ENCODE data around the gene GPA33. TPM values are rescaled to one million over a fixed set of nuclear protein-coding genes. Genes with fewer than 3 reads are reported as not detected.

The GPA33 gene
- total RNA-seq, 1 donor from 2014 or later, result not detected

- no peak for TF ChIP-seq CTCF (IDR thresholded peaks at IDR 0.05)
- no peaks in the 10 kb centered on the region for H3K9me3 Mint-ChIP-seq (ENCODE audit: unreplicated experiment)
- no peak overlapping the region for H3K4me3 Mint-ChIP-seq (ENCODE audit: unreplicated experiment)
- H3K4me1 Mint-ChIP-seq (ENCODE audit: unreplicated experiment), result peaks cover 21% of the 10 kb centered on the region
- H3K36me3 Mint-ChIP-seq (ENCODE audit: unreplicated experiment), result no peaks in the 10 kb centered on the region
- H3K27me3 Mint-ChIP-seq (ENCODE audit: unreplicated experiment), result peaks cover 17% of the 10 kb centered on the region
- no peak for DNase-seq (ENCODE audit: extremely low spot score, unreplicated experiment)
- no peak overlapping the region for H3K27ac Mint-ChIP-seq (ENCODE audit: unreplicated experiment)
Observed at GRCh38 chr1:167089939-167090313, 251 bp downstream of the GPA33 start.

- Mint-ChIP-seq H3K27ac (ENCODE audit: unreplicated experiment) (no peak overlapping the region), H3K36me3 (ENCODE audit: unreplicated experiment) (no peaks in the 10 kb centered on the region), H3K4me1 (ENCODE audit: unreplicated experiment) (peaks cover 10% of the 10 kb centered on the region), H3K4me3 (ENCODE audit: unreplicated experiment) (no peak overlapping the region), H3K27me3 (ENCODE audit: unreplicated experiment) (peaks cover 17% of the 10 kb centered on the region), H3K9me3 (ENCODE audit: unreplicated experiment) (no peaks in the 10 kb centered on the region)
- no peak for TF ChIP-seq CTCF (IDR thresholded peaks at IDR 0.05)
- DNase-seq (ENCODE audit: extremely low spot score, unreplicated experiment), result no peak
Observed at GRCh38 chr1:167088746-167089417, 1.3 kb downstream of the GPA33 start.

DNA sequence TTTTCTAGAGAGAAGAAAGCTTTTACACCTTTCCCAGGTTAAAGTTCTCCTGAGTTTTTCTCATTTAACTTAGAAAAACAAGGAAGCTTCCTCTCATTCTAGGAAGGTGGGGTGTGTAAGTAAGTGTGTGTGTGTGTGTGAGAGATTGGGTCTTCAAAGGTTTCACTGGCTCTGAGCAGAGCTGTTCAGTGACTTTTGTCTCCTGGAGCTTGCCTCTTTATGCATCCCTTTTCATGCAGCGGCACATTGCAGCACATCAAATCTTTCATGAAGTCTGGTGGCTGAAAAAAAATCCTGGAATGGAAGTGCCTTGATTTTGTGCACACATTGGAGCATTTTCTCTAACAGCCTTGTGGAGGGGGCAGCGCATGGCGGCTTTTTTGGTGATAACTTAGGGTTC lies 3.4 kb downstream of the GPA33 start:
- Mint-ChIP-seq H3K9me3 (ENCODE audit: unreplicated experiment) (no peaks in the 10 kb centered on the region), H3K4me1 (ENCODE audit: unreplicated experiment) (no peaks in the 10 kb centered on the region), H3K27me3 (ENCODE audit: unreplicated experiment) (peaks cover 20% of the 10 kb centered on the region), H3K36me3 (ENCODE audit: unreplicated experiment) (no peaks in the 10 kb centered on the region), H3K4me3 (ENCODE audit: unreplicated experiment) (no peak overlapping the region), H3K27ac (ENCODE audit: unreplicated experiment) (no peak overlapping the region)
- TF ChIP-seq CTCF (IDR thresholded peaks at IDR 0.05), result no peak
- no peak for DNase-seq (ENCODE audit: extremely low spot score, unreplicated experiment)

- H3K9me3 Mint-ChIP-seq (ENCODE audit: unreplicated experiment), result no peaks in the 10 kb centered on the region
- no peaks in the 10 kb centered on the region for H3K36me3 Mint-ChIP-seq (ENCODE audit: unreplicated experiment)
- no peak for TF ChIP-seq CTCF (IDR thresholded peaks at IDR 0.05)
- no peaks in the 10 kb centered on the region for H3K4me1 Mint-ChIP-seq (ENCODE audit: unreplicated experiment)
- DNase-seq (ENCODE audit: extremely low spot score, unreplicated experiment), result no peak
- peaks cover 26% of the 10 kb centered on the region for H3K27me3 Mint-ChIP-seq (ENCODE audit: unreplicated experiment)
- no peak overlapping the region for H3K27ac Mint-ChIP-seq (ENCODE audit: unreplicated experiment)
- no peak overlapping the region for H3K4me3 Mint-ChIP-seq (ENCODE audit: unreplicated experiment)
Observed at GRCh38 chr1:167086033-167086432, 4.1 kb downstream of the GPA33 start.

- Mint-ChIP-seq H3K27me3 (ENCODE audit: unreplicated experiment) (peaks cover 36% of the 10 kb centered on the region), H3K36me3 (ENCODE audit: unreplicated experiment) (no peaks in the 10 kb centered on the region), H3K9me3 (ENCODE audit: unreplicated experiment) (no peaks in the 10 kb centered on the region), H3K4me1 (ENCODE audit: unreplicated experiment) (no peaks in the 10 kb centered on the region), H3K27ac (ENCODE audit: unreplicated experiment) (no peak overlapping the region), H3K4me3 (ENCODE audit: unreplicated experiment) (no peak overlapping the region)
- DNase-seq (ENCODE audit: extremely low spot score, unreplicated experiment), result no peak
- no peak for TF ChIP-seq CTCF (IDR thresholded peaks at IDR 0.05)
Observed at GRCh38 chr1:167084757-167085156, 5.4 kb downstream of the GPA33 start.

Measured in osteocyte (in vitro differentiated cells).